ENCODE results near the gene KRTAP5-3.

The KRTAP5-3 gene

GRCh38 chr11:1608363-1608762 lies at the start of gene KRTAP5-3:
KRTAP5-3 (minus strand) TSS chr11:1608463; CDS start chr11:1608385, 78 bp downstream.
- Histone ChIP-seq H3K9ac (ENCODE audit: low read depth, low read length) (no peak within 1 kb of the TSS), H3K27me3 (ENCODE audit: insufficient read depth, low read length, poor library complexity) (peaks cover 4% of the 10 kb centered on the region), H4K20me1 (ENCODE audit: insufficient read depth, low read length) (no peaks in the 10 kb centered on the region), H3K36me3 (ENCODE audit: insufficient read depth, low read length) (no peaks in the 10 kb centered on the region), H3K9me3 (ENCODE audit: insufficient read depth, low read length, severe bottlenecking) (no peaks in the 10 kb centered on the region), H2AFZ (ENCODE audit: low read depth, low read length) (no peak within 1 kb of the TSS), H3K27ac (ENCODE audit: low read length) (no peak within 1 kb of the TSS), H3K79me2 (ENCODE audit: insufficient read depth, low read length) (no peaks in the 10 kb centered on the region), H3K4me2 (ENCODE audit: insufficient read depth, low read length) (no peak within 1 kb of the TSS), H3K4me3 (ENCODE audit: low read depth in 1 of 2, low read length in 2 of 2) (no peak within 1 kb of the TSS), H3K4me1 (ENCODE audit: insufficient read depth, low read length) (no peaks in the 10 kb centered on the region)
- ATAC-seq (ENCODE audit: insufficient read depth, low read depth) (no peak), DNase-seq (no peak)
- no peak for TF ChIP-seq EZH2 (IDR thresholded peaks at IDR 0.05; ENCODE audit: borderline replicate concordance, low read depth, low read length, severe bottlenecking)
- no peak for TF ChIP-seq CTCF (IDR thresholded peaks at IDR 0.05; ENCODE audit: borderline replicate concordance, extremely low read depth, low read length, poor library complexity, severe bottlenecking)

GRCh38 chr11:1656670-1657069 lies 48.4 kb upstream of the KRTAP5-3 start:
- Histone ChIP-seq H3K9ac (ENCODE audit: low read depth, low read length) (no peak overlapping the region), H2AFZ (ENCODE audit: low read depth, low read length) (no peak overlapping the region), H4K20me1 (ENCODE audit: insufficient read depth, low read length) (no peaks in the 10 kb centered on the region), H3K27me3 (ENCODE audit: insufficient read depth, low read length, poor library complexity) (peaks cover 9% of the 10 kb centered on the region), H3K4me1 (ENCODE audit: insufficient read depth, low read length) (0 out of 2 replicates have a peak, but pooled peaks cover 4% of the 10 kb centered on the region), H3K9me3 (ENCODE audit: insufficient read depth, low read length, severe bottlenecking) (no peaks in the 10 kb centered on the region), H3K36me3 (ENCODE audit: insufficient read depth, low read length) (no peaks in the 10 kb centered on the region), H3K27ac (ENCODE audit: low read length) (no peak overlapping the region), H3K4me2 (ENCODE audit: insufficient read depth, low read length) (no peak overlapping the region), H3K79me2 (ENCODE audit: insufficient read depth, low read length) (no peaks in the 10 kb centered on the region), H3K4me3 (ENCODE audit: low read depth in 1 of 2, low read length in 2 of 2) (no peak overlapping the region)
- no peak for DNase-seq
- ATAC-seq (ENCODE audit: insufficient read depth, low read depth): no peak
- TF ChIP-seq CTCF (IDR thresholded peaks at IDR 0.05; ENCODE audit: borderline replicate concordance, extremely low read depth, low read length, poor library complexity, severe bottlenecking) (no peak), EZH2 (IDR thresholded peaks at IDR 0.05; ENCODE audit: borderline replicate concordance, low read depth, low read length, severe bottlenecking) (no peak)

- Histone ChIP-seq H3K79me2 (ENCODE audit: insufficient read depth, low read length) (no peaks in the 10 kb centered on the region), H3K36me3 (ENCODE audit: insufficient read depth, low read length) (no peaks in the 10 kb centered on the region), H3K4me3 (ENCODE audit: low read depth in 1 of 2, low read length in 2 of 2) (no peak overlapping the region), H3K9me3 (ENCODE audit: insufficient read depth, low read length, severe bottlenecking) (no peaks in the 10 kb centered on the region), H3K4me1 (ENCODE audit: insufficient read depth, low read length) (0 out of 2 replicates have a peak, but pooled peaks cover 4% of the 10 kb centered on the region), H3K4me2 (ENCODE audit: insufficient read depth, low read length) (no peak overlapping the region), H2AFZ (ENCODE audit: low read depth, low read length) (no peak overlapping the region), H3K27me3 (ENCODE audit: insufficient read depth, low read length, poor library complexity) (peaks cover 9% of the 10 kb centered on the region), H3K9ac (ENCODE audit: low read depth, low read length) (no peak overlapping the region), H4K20me1 (ENCODE audit: insufficient read depth, low read length) (no peaks in the 10 kb centered on the region), H3K27ac (ENCODE audit: low read length) (no peak overlapping the region)
- no peak for TF ChIP-seq CTCF (IDR thresholded peaks at IDR 0.05; ENCODE audit: borderline replicate concordance, extremely low read depth, low read length, poor library complexity, severe bottlenecking)
- TF ChIP-seq EZH2 (IDR thresholded peaks at IDR 0.05; ENCODE audit: borderline replicate concordance, low read depth, low read length, severe bottlenecking): no peak
- DNase-seq (no peak), ATAC-seq (ENCODE audit: insufficient read depth, low read depth) (no peak)
Observed at GRCh38 chr11:1656061-1656441, 47.8 kb upstream of the KRTAP5-3 start.
